Liver (tissue), 9 donors: ENCODE measurements around the gene EXOC7. TPM values are rescaled to one million over a fixed set of nuclear protein-coding genes. Genes with fewer than 3 reads are reported as not detected.
"Not testable (repeated sequence)": the region's sequence is repeated elsewhere in the genome, so short reads cannot be mapped to it uniquely, and the experiment has no call there.

ENCODE experiments used
- DNase-seq: peaks from one replicate; pipeline ENCODE4 v3.0.0-alpha.2; 2017; ENCODE audit warnings: low spot score
- H3K27ac ChIP-seq, 2 donors: one replicate each; pipeline ENCODE4 v1.7.0; 2013; ENCODE audit warnings: inconsistent platforms in 2 of 2, low read length in 2 of 2, control low read depth in 1 of 2, low read depth in 1 of 2, mild to moderate bottlenecking in 1 of 2
- H3K27me3 ChIP-seq, 4 donors: one replicate each; pipeline versions ENCODE4 v1.6.1 to v1.7.0; 2013; ENCODE audit warnings: low read length in 3 of 4, inconsistent platforms in 1 of 4, mild to moderate bottlenecking in 1 of 4, moderate library complexity in 1 of 4; ENCODE audit not compliant: control insufficient read depth in 4 of 4, insufficient read depth in 4 of 4
- H3K36me3 ChIP-seq, 4 donors: one replicate each; pipeline versions ENCODE4 v1.6.1 to v1.7.0; 2013; ENCODE audit warnings: low read length in 3 of 4, mild to moderate bottlenecking in 3 of 4, low read depth in 1 of 4, moderate library complexity in 1 of 4; ENCODE audit not compliant: control insufficient read depth in 4 of 4, insufficient read depth in 3 of 4
- H3K4me1 ChIP-seq, 4 donors: one replicate each; pipeline versions ENCODE4 v1.6.1 to v1.7.0; 2013; ENCODE audit warnings: low read length in 3 of 4, mild to moderate bottlenecking in 3 of 4, moderate library complexity in 1 of 4; ENCODE audit not compliant: control insufficient read depth in 4 of 4, insufficient read depth in 4 of 4
- H3K4me3 ChIP-seq, 3 donors: one replicate each; pipeline versions ENCODE4 v1.6.1 to v1.7.0; 2013; ENCODE audit warnings: low read length in 3 of 3, control low read depth in 1 of 3, low read depth in 1 of 3, mild to moderate bottlenecking in 1 of 3
- H3K9ac ChIP-seq, 2 donors: one replicate each; pipeline ENCODE4 v1.7.0; 2013; ENCODE audit warnings: low read length in 2 of 2, mild to moderate bottlenecking in 2 of 2, moderate library complexity in 2 of 2, control low read depth in 1 of 2, low read depth in 1 of 2
- H3K9me3 ChIP-seq, 4 donors: one replicate each; pipeline versions ENCODE4 v1.6.1 to v1.7.0; 2013; ENCODE audit warnings: low read length in 3 of 4; ENCODE audit not compliant: control insufficient read depth in 4 of 4
- ATF3 ChIP-seq: IDR thresholded peaks from 2 replicates; pipeline ENCODE4 v1.6.1; 2016; ENCODE audit warnings: antibody characterized with exemption
- EGR1 ChIP-seq, 2 donors: IDR thresholded peaks; 2 replicates each; pipeline ENCODE4 v1.6.1; 2016 to 2018; ENCODE audit warnings: antibody characterized with exemption in 2 of 2, low read depth in 2 of 2
- FOXA1 ChIP-seq: IDR thresholded peaks from 2 replicates; pipeline ENCODE4 v1.6.1; 2016; ENCODE audit warnings: antibody characterized with exemption
- FOXA2 ChIP-seq: IDR thresholded peaks from 2 replicates; pipeline ENCODE4 v1.6.1; 2016; ENCODE audit warnings: antibody characterized with exemption
- GABPA ChIP-seq, 2 donors: IDR thresholded peaks in 1 of 2; conservative IDR thresholded peaks in 1 of 2; 2 replicates each; pipeline ENCODE4 v1.6.1; 2016; ENCODE audit warnings: antibody characterized with exemption in 2 of 2, mild to moderate bottlenecking in 1 of 2, moderate library complexity in 1 of 2
- HNF4A ChIP-seq, 2 donors: conservative IDR thresholded peaks; 2 replicates each; pipeline ENCODE4 v1.6.1; 2016; ENCODE audit warnings: antibody characterized with exemption in 2 of 2, mild to moderate bottlenecking in 2 of 2
- HNF4G ChIP-seq: IDR thresholded peaks from 2 replicates; pipeline ENCODE4 v1.6.1; 2016; ENCODE audit warnings: antibody characterized with exemption
- JUND ChIP-seq, 2 donors: IDR thresholded peaks; 2 replicates each; pipeline ENCODE4 v1.6.1; 2016; ENCODE audit warnings: antibody characterized with exemption in 2 of 2
- NR2F2 ChIP-seq: IDR thresholded peaks from 2 replicates; pipeline ENCODE4 v1.6.1; 2016; ENCODE audit warnings: antibody characterized with exemption
- REST ChIP-seq: IDR thresholded peaks from 2 replicates; pipeline ENCODE4 v1.6.1; 2016; ENCODE audit warnings: antibody characterized with exemption, mild to moderate bottlenecking
- TAF1 ChIP-seq: conservative IDR thresholded peaks from 2 replicates; pipeline ENCODE4 v1.6.1; 2016; ENCODE audit warnings: antibody characterized with exemption, mild to moderate bottlenecking
- YY1 ChIP-seq: IDR thresholded peaks from 2 replicates; pipeline ENCODE4 v1.6.1; 2016; ENCODE audit warnings: antibody characterized with exemption, mild to moderate bottlenecking
- ZBTB33 ChIP-seq: IDR thresholded peaks from 2 replicates; pipeline ENCODE4 v1.6.1; 2016; ENCODE audit warnings: antibody characterized with exemption
- WGBS: extraction: QIAGEN DNeasy Blood & Tissue Kit; methylation state at CpG from one replicate; pipeline ENCODE4 v1.1.7; 2013; 5-methylcytosine and 5-hydroxymethylcytosine counted together
- polyA plus RNA-seq, 2 donors: library from polyadenylated mRNA; stranded (reverse) in 1 of 2; unstranded in 1 of 2; fragments of 200-250 nt in 1 of 2; fragments of >200 nt in 1 of 2; fragmentation: Nextera tagmentation in 1 of 2; extraction: Ambion mirVana in 1 of 2; gene quantifications; one replicate each; pipeline versions ENCODE4 v1.2.1 to v1.2.3, GENCODE V29; 2013 to 2015
- total RNA-seq, 2 donors: library from RNA; depleted of rRNA; stranded (reverse); fragments of >200 nt; gene quantifications; one replicate each; pipeline ENCODE4 v1.2.3, GENCODE V29; 2014
- donor health status: healthy.
- donor health status: healthy.
- donor health status: healthy.
- donor health status: healthy.
- donor health status: healthy.

Gene EXOC7
- total and polyA plus RNA-seq, 4 donors = 28.0 to 64.8 (median 38.2) TPM

- Histone ChIP-seq H3K4me3 (no peak overlapping the region), H3K9ac (no peak overlapping the region), H3K27ac (no peak overlapping the region), H3K9me3 (no peaks in the 10 kb centered on the region), H3K36me3 (peaks cover 26 to 82% (median 65%) of the 10 kb centered on the region in 4 donors), H3K27me3 (no peaks in the 10 kb centered on the region), H3K4me1 (no peaks in the 10 kb centered on the region)
- 89% methylated on average over 9 of the region's 9 CpGs for WGBS
- TF ChIP-seq TAF1 (no peak), YY1 (no peak), ATF3 (no peak), JUND (IDR thresholded peaks at IDR 0.05) (no peak), GABPA (IDR thresholded peaks at IDR 0.05 in 1 of 2, conservative IDR thresholded peaks at IDR 0.05 in 1 of 2) (no peak), HNF4A (conservative IDR thresholded peaks at IDR 0.05) (no peak), FOXA2 (no peak), REST (no peak), NR2F2 (no peak), FOXA1 (no peak), ZBTB33 (no peak)
- DNase-seq = no peak
These were observed 54.9 kb downstream of the EXOC7 start for GRCh38 chr17:76048711-76049110.

GRCh38 chr17:76048025-76048605 is 55.5 kb downstream of the EXOC7 start:
- Histone ChIP-seq H3K27me3 (no peaks in the 10 kb centered on the region), H3K27ac (no peak overlapping the region), H3K4me1 (no peaks in the 10 kb centered on the region), H3K9ac (no peak overlapping the region), H3K4me3 (no peak overlapping the region), H3K9me3 (no peaks in the 10 kb centered on the region), H3K36me3 (peaks cover 26 to 83% (median 66%) of the 10 kb centered on the region in 4 donors)
- TF ChIP-seq HNF4G = no peak
- 89% methylated on average over 9 of the region's 9 CpGs for WGBS
- no peak for DNase-seq

- no peaks in the 10 kb centered on the region for H3K4me1 ChIP-seq
- no peak overlapping the region for H3K9ac ChIP-seq
- DNase-seq = no peak
- no peaks in the 10 kb centered on the region for H3K9me3 ChIP-seq
- TF ChIP-seq REST (no peak), EGR1 (IDR thresholded peaks at IDR 0.05; ENCODE audit: low read depth in 2 of 2) (no peak)
- H3K4me3 ChIP-seq = no peak overlapping the region
- WGBS = 95% methylated on average over 8 of the region's 8 CpGs
- H3K27ac ChIP-seq = no peak overlapping the region
- H3K36me3 ChIP-seq = peaks cover 24 to 88% (median 76%) of the 10 kb centered on the region in 4 donors
- no peaks in the 10 kb centered on the region for H3K27me3 ChIP-seq
These were observed 57.5 kb downstream of the EXOC7 start for GRCh38 chr17:76046064-76046463.

GRCh38 chr17:76044475-76045007 is 59.0 kb downstream of the EXOC7 start:
- H3K4me3 ChIP-seq, H3K4me1 ChIP-seq, H3K9me3 ChIP-seq, H3K9ac ChIP-seq, DNase-seq, H3K27ac ChIP-seq, H3K27me3 ChIP-seq: not testable (repeated sequence)
- 82% methylated on average over 11 of the region's 11 CpGs for WGBS
- peaks cover 26 to 89% (median 80%) of the 10 kb centered on the region in 4 donors for H3K36me3 ChIP-seq
